ENCODE results near the gene GABRR2. TPM values are rescaled to one million over a fixed set of nuclear protein-coding genes. Genes with fewer than 3 reads are reported as not detected.

GABRR2 gene
- total RNA-seq, result 0.79 TPM

- DNase-seq, result no peak
Measured at GRCh38 chr6:89315249-89315885, at the start of gene GABRR2. TSS of gene GABRR2 (minus strand) at chr6:89315299. CDS start at chr6:89315165, 134 bp downstream.

- no peak for DNase-seq
Measured at GRCh38 chr6:89364586-89364985, 49.5 kb upstream of the GABRR2 start.

DNA sequence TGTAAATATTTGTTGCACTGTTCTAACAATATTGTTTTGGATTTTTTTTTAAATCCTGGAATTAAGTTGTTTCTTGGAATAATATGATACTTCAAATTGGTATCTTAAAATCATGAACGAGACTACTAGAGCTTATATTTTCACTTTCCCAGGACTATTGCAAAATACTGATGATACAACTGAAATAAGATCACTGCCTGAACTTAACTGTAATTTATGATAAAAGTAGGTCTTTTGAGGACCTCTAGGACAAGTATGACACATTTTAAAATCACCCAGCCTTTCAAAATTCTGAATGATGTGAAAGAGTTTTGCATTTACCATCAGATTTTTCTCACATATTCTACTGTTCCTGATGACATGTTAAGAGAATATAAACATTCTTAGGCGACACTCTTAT lies 46.1 kb upstream of the GABRR2 start:
- no peak for DNase-seq

GRCh38 chr6:89360415-89360999 lies 45.4 kb upstream of the GABRR2 start:
- no peak for DNase-seq

GRCh38 chr6:89359561-89359960 lies 44.5 kb upstream of the GABRR2 start:
- DNase-seq, result no peak

DNA sequence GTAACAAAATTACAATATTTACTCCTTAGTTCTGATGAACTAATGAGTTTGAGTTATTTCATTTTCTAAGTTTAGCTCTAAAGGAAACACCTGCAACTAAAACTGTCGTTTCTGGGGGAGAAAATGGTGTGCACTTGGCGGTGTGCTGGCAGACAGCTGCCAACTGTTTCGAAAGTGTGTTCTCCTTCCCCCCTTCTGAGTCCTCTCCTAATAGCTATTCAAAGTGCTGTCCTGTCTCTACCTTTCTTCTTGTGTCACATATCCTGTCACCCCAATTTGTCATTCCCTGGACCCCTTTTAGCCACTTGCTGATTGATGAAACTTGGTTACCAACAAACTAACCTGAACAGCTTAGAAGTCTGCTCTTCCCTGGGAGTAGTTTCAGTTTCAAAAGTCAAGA lies 42.3 kb upstream of the GABRR2 start:
- no peak for DNase-seq

GRCh38 chr6:89356642-89357170 lies 41.6 kb upstream of the GABRR2 start:
- DNase-seq, result no peak

- no peak for DNase-seq
Measured at GRCh38 chr6:89355511-89356194, 40.6 kb upstream of the GABRR2 start.

GRCh38 chr6:89353702-89354392 lies 38.7 kb upstream of the GABRR2 start:
- DNase-seq, result no peak

DNA sequence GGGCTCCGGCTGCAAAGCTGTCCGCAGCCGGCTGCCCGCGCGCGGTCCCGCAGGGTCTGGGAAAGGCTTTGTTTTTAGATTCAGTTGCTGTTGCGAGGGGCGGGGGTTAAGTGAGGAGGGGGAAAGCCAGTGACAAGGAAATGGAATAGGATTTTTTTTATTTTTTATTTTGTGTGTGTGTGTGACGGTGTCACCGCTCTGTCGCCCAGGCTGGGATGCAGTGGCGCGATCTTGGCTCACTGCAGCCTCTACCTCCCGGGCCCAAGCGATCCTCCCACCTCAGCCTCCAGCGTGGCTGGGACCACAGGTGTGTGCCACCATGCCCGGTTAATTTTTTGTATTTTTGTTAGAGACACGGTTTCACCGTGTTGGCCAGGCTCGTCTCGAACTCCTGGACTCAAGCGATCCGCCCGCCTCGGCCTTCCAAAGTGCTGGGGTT lies 38.0 kb upstream of the GABRR2 start:
- DNase-seq, result no peak

DNA sequence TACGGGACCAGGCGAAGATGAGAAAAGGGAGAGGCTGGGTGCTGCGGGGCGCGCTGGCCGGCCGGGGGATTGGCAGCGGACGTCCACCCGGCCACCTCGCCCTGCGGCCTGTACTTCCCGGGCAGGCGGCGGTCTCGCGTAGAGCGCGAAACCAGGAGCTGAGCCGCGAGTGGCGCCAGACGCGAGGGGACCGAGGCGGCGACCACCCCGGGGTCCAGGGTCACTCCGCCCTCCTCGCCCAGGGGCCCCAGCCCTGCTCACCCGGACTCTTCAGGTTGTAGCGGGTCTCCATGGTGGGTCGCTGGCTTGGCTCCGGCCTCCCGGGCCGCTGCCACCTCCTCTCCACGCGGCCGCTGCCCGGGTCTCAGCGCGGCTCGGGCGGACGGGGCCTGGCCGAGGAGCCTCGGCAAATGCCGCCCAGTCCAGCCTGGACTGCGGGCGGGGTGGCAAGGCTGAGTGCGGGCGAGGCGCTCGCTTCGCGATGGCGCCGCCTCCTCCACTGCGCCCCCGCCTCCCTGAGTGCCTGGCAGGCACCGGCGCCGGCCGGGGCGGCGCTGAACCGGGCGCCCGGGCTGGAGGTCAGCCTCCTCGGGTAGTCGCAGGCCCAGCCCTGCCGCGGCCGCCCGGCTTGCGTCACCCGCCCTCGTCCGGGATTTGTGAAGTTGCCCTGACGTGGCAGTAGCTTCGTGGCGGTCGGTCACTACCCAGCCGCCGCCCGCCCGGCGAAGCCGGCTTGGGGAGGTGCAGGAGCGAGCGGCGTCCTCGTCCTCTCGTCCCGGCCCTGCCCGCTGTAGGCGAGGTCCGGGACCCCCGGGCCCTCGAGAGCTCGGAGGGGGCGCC lies 37.4 kb upstream of the GABRR2 start, which contains the start of gene UBE2J1:
TSS of gene UBE2J1 (minus strand) at position 445 of the 840 bp plus-strand sequence. CDS start at position 292, 153 bp downstream.
- DNase-seq, result peak; percentile 62

GRCh38 chr6:89351671-89352277 lies 36.7 kb upstream of the GABRR2 start:
- peak; percentile 21 for DNase-seq

GRCh38 chr6:89350281-89350966 lies 35.3 kb upstream of the GABRR2 start:
- peak; percentile 45 for DNase-seq

GRCh38 chr6:89348372-89348771 lies 33.3 kb upstream of the GABRR2 start:
- no peak for DNase-seq

GRCh38 chr6:89347825-89348224 lies 32.7 kb upstream of the GABRR2 start:
- DNase-seq, result no peak

- DNase-seq, result no peak
Measured at GRCh38 chr6:89346433-89346832, 31.3 kb upstream of the GABRR2 start.

DNA sequence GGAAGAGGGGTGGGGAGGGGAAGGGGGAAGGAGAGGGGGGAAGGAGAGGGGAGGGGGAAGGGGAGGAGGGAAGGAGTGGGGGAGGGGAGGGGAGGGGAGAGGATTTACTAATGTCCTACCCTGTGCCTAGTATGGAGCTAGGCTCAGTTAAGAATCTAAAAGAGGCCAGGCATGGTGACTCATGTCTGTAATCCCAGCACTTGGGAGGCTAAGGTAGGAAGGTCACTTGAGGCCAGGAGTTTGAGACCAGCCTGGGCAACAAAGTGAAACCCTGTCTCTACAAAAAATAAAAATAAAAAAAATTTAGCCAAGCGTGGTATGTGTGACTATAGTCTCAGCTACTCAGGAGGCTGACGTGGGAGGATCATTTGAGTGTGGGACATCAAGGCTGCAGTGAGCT lies 24.5 kb upstream of the GABRR2 start:
- no peak for DNase-seq

- no peak for DNase-seq
Measured at GRCh38 chr6:89335164-89335563, 20.1 kb upstream of the GABRR2 start.

- no peak for DNase-seq
Measured at GRCh38 chr6:89330910-89331309, 15.8 kb upstream of the GABRR2 start.

GRCh38 chr6:89328976-89329375 lies 13.9 kb upstream of the GABRR2 start:
- DNase-seq, result no peak

GRCh38 chr6:89324304-89324703 lies 9.2 kb upstream of the GABRR2 start:
- DNase-seq, result no peak

Data from skin of body (tissue), 2 donors.